HAP-1 (cell line): ENCODE results near the gene EPS8.
A peak's percentile ranks its signal among the peaks of the same experiment; 100 is the strongest.

Source experiments
- DNase-seq, 2 experiments: peaks; one replicate each; pipeline ENCODE4 v3.0.0-alpha.2; 2016 to 2020; ENCODE audit warnings: low spot score in 2 of 2
- H3K27me3 ChIP-seq: fragments of 250-450 bp; sonication (Bioruptor Pico); 2 replicates; pipeline ENCODE4 v1.5.1; 2020; ENCODE audit warnings: low read depth, mild to moderate bottlenecking, moderate library complexity
- H3K36me3 ChIP-seq: fragments of 250-450 bp; sonication (Bioruptor Pico); replicated peaks from 2 replicates; pipeline ENCODE4 v1.5.1; 2020; ENCODE audit warnings: mild to moderate bottlenecking
- H3K4me1 ChIP-seq: fragments of 250-450 bp; sonication (Bioruptor Pico); 2 replicates; pipeline ENCODE4 v1.5.1; 2020; ENCODE audit warnings: mild to moderate bottlenecking
- H3K4me3 ChIP-seq: fragments of 250-450 bp; sonication (Bioruptor Pico); 2 replicates; pipeline ENCODE4 v1.5.1; 2020; ENCODE audit warnings: mild to moderate bottlenecking, moderate library complexity
- H3K9me3 ChIP-seq: fragments of 250-450 bp; sonication (Bioruptor Pico); 2 replicates; pipeline ENCODE4 v1.5.1; 2020; ENCODE audit warnings: mild to moderate bottlenecking, moderate library complexity
- in situ Hi-C: fragments of 300-500 bp; cut with MboI; formaldehyde crosslinking; loops from 3 replicates; pipeline ENCODE4 v1.14.3; 2020; ENCODE audit warnings: low sequenced_read_pairs, inconsistent platforms, mixed read lengths

EPS8 gene

GRCh38 chr12:15591811-15592210 lies 197.4 kb downstream of the EPS8 start:
- Histone ChIP-seq H3K27me3 (peaks cover 26% of the 10 kb centered on the region), H3K36me3 (no peaks in the 10 kb centered on the region), H3K4me1 (no peaks in the 10 kb centered on the region), H3K9me3 (no peaks in the 10 kb centered on the region), H3K4me3 (no peak overlapping the region)
- no peak for DNase-seq
- in situ Hi-C loops: no loop called here

- Histone ChIP-seq H3K9me3 (no peaks in the 10 kb centered on the region), H3K27me3 (peaks cover 28% of the 10 kb centered on the region), H3K4me1 (no peaks in the 10 kb centered on the region), H3K36me3 (no peaks in the 10 kb centered on the region), H3K4me3 (no peak overlapping the region)
- in situ Hi-C loops: no loop called here
- peak; percentile 60 to 73 for DNase-seq
These were observed 198.9 kb downstream of the EPS8 start for GRCh38 chr12:15590180-15590826.

- no peak overlapping the region for H3K4me3 ChIP-seq
- no peaks in the 10 kb centered on the region for H3K9me3 ChIP-seq
- H3K27me3 ChIP-seq: peaks cover 31% of the 10 kb centered on the region
- in situ Hi-C loops: no loop called here
- no peaks in the 10 kb centered on the region for H3K4me1 ChIP-seq
- no peak for DNase-seq
- no peaks in the 10 kb centered on the region for H3K36me3 ChIP-seq
These were observed 199.7 kb downstream of the EPS8 start for GRCh38 chr12:15589328-15590032.

- Histone ChIP-seq H3K4me3 (no peak overlapping the region), H3K4me1 (no peaks in the 10 kb centered on the region), H3K9me3 (no peaks in the 10 kb centered on the region), H3K27me3 (peaks cover 26% of the 10 kb centered on the region), H3K36me3 (no peaks in the 10 kb centered on the region)
- in situ Hi-C loops: no loop called here
- peak; percentile 29 to 36 for DNase-seq
These were observed 204.7 kb downstream of the EPS8 start for GRCh38 chr12:15584366-15585041.

- in situ Hi-C loops: no loop called here
- Histone ChIP-seq H3K9me3 (no peaks in the 10 kb centered on the region), H3K4me3 (no peak overlapping the region), H3K4me1 (no peaks in the 10 kb centered on the region), H3K36me3 (no peaks in the 10 kb centered on the region), H3K27me3 (peaks cover 29% of the 10 kb centered on the region)
- DNase-seq: no peak
These were observed 205.4 kb downstream of the EPS8 start for GRCh38 chr12:15583804-15584203.

GRCh38 chr12:15581006-15581405 lies 208.2 kb downstream of the EPS8 start:
- H3K36me3 ChIP-seq: no peaks in the 10 kb centered on the region
- no peaks in the 10 kb centered on the region for H3K9me3 ChIP-seq
- H3K27me3 ChIP-seq: peaks cover 14% of the 10 kb centered on the region
- no peaks in the 10 kb centered on the region for H3K4me1 ChIP-seq
- no peak overlapping the region for H3K4me3 ChIP-seq
- in situ Hi-C loops: no loop called here
- no peak for DNase-seq

GRCh38 chr12:15580431-15580830 lies 208.8 kb downstream of the EPS8 start:
- Histone ChIP-seq H3K4me1 (no peaks in the 10 kb centered on the region), H3K9me3 (no peaks in the 10 kb centered on the region), H3K4me3 (no peak overlapping the region), H3K36me3 (no peaks in the 10 kb centered on the region), H3K27me3 (peaks cover 14% of the 10 kb centered on the region)
- in situ Hi-C loops: no loop called here
- DNase-seq: no peak

- no peak overlapping the region for H3K4me3 ChIP-seq
- H3K4me1 ChIP-seq: no peaks in the 10 kb centered on the region
- in situ Hi-C loops: no loop called here
- peaks cover 12% of the 10 kb centered on the region for H3K27me3 ChIP-seq
- no peaks in the 10 kb centered on the region for H3K36me3 ChIP-seq
- no peak for DNase-seq
- H3K9me3 ChIP-seq: no peaks in the 10 kb centered on the region
These were observed 213.3 kb downstream of the EPS8 start for GRCh38 chr12:15575671-15576541.

- Histone ChIP-seq H3K27me3 (peaks cover 3% of the 10 kb centered on the region), H3K36me3 (no peaks in the 10 kb centered on the region), H3K4me1 (no peaks in the 10 kb centered on the region), H3K4me3 (no peak overlapping the region), H3K9me3 (no peaks in the 10 kb centered on the region)
- in situ Hi-C loops: no loop called here
- DNase-seq: no peak
These were observed 214.8 kb downstream of the EPS8 start for GRCh38 chr12:15574353-15574752.
